ENCODE data around the gene HEXA. TPM values are rescaled to one million over a fixed set of nuclear protein-coding genes. Genes with fewer than 3 reads are reported as not detected.

HEXA gene
- total RNA-seq, 2 experiments from 2014 or later: 57.5 to 59.8 TPM

DNA sequence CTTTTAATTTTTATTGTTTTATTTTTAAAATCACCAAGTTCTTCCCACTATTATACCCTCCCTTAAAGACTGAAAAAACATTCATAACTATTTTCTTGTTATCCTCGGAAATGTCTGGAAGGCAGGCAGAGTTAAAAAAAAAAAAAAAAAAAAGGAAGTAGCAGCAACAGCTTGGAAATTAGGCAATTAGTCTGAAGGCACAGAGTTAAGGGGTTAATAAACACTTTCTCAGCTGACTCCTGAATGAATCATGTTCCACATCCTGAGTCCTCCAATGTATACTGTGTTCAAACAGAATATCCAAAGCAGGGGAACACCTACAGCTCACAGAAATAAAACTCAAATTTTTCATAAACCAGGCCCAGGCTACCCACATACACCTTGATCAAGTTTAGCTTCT, 5.8 kb downstream of the HEXA start:
- H3K36me3 Mint-ChIP-seq: peaks cover 10% of the 10 kb centered on the region
- intact Hi-C loops (cut with micrococcal nuclease): no loop called here
- peaks cover 50% of the 10 kb centered on the region for H3K4me1 Mint-ChIP-seq (ENCODE audit: low read depth)

DNA sequence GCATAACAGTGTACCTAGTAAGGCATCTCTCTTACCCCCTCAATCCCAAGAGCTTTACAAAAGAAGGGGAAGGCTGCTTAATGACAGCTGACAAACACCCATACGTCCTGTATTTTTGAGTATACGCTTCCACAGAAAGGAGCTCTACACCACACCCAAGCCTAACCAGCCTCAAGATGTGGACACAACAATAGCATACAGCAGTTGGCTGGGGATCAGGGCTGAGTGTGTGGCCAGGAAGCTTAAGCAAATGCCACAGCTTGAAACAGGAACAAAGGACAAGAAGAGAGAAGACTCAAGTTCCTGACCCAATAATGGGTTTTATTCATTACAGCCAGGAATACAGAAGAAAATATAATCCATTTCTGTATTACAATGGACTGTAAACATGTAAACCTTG, 6.9 kb downstream of the HEXA start:
- Mint-ChIP-seq H3K27ac (no peak overlapping the region), H3K4me1 (ENCODE audit: low read depth) (peaks cover 39% of the 10 kb centered on the region), H3K36me3 (peaks cover 10% of the 10 kb centered on the region), H3K4me3 (no peak overlapping the region), H3K27me3 (no peaks in the 10 kb centered on the region), H3K9me3 (no peaks in the 10 kb centered on the region)
- CTCF ChIA-PET: interaction anchor here (0.6 kb wide), 1 partner anchor 96 kb away, joined by 8 read pairs; no protein-coding TSS in a partner anchor
- intact Hi-C loops (cut with micrococcal nuclease): no loop called here
- no peak for DNase-seq
- POLR2A ChIA-PET: no interaction called here

More for the DNA sequence above, 5.8 kb downstream of the HEXA start:
- ChIA-PET POLR2A (no interaction called here), CTCF (no interaction called here)
- H3K9me3 Mint-ChIP-seq: no peaks in the 10 kb centered on the region
- H3K27ac Mint-ChIP-seq: no peak overlapping the region
- no peaks in the 10 kb centered on the region for H3K27me3 Mint-ChIP-seq
- no peak for DNase-seq
- H3K4me3 Mint-ChIP-seq: no peak overlapping the region

DNA sequence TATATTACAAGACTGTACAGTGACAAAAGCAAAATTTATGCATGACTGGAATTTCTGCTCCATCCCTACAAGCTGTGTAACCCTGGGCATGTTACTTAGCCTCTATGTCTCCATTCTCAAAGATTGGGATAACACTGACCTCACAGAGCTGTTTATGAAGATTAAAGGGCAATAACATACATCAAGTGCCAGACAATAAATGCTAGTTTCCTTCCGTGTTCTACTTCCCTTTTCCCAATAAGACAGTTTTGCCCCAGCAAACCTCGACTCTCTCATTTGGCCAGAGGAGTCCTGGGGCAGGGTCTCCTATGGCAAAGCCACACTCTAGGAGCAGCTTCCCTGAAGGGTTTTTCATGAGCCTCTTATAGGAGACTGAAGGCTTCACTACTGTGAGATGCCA, 7.5 kb downstream of the HEXA start:
- intact Hi-C loops (cut with micrococcal nuclease): no loop called here
- Mint-ChIP-seq H3K36me3 (peaks cover 11% of the 10 kb centered on the region), H3K27me3 (no peaks in the 10 kb centered on the region), H3K27ac (no peak overlapping the region), H3K4me3 (no peak overlapping the region), H3K4me1 (ENCODE audit: low read depth) (peaks cover 37% of the 10 kb centered on the region), H3K9me3 (no peaks in the 10 kb centered on the region)
- CTCF ChIA-PET: no interaction called here
- no peak for DNase-seq
- POLR2A ChIA-PET: interaction anchor here (1.2 kb wide), 1 partner anchor 7 kb away, joined by 3 read pairs; the partner anchor contains the start of gene HEXA

DNA sequence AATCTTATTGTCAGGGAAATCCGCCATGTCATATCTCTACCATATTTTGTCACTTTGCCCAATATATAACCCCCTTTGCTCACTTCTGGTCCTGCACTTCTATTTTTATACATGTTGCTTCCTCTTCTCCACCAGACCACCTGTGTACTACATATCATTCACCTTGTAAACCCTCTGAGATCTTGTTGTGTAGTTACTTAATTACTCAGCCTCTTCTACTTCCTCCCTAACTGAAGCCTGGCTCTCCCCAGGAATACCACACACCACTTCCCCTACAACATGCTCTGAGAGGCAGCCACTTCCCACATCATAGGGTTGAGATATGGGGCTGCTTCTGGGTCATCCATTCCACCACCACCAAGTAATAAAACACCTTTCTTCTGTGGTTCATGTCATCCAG, 10.0 kb downstream of the HEXA start:
- DNase-seq: peak; percentile 23
- intact Hi-C loops (cut with micrococcal nuclease): no loop called here
- H3K4me3 Mint-ChIP-seq: no peak overlapping the region
- CTCF ChIA-PET: interaction anchor here (0.9 kb wide), 1 partner anchor 53 kb away, joined by 3 read pairs; no protein-coding TSS in a partner anchor
- POLR2A ChIA-PET: interaction anchor here (1.2 kb wide), 1 partner anchor 10 kb away, joined by 3 read pairs; the partner anchor contains the start of gene HEXA
- H3K27me3 Mint-ChIP-seq: no peaks in the 10 kb centered on the region
- no peaks in the 10 kb centered on the region for H3K9me3 Mint-ChIP-seq
- H3K36me3 Mint-ChIP-seq: peaks cover 11% of the 10 kb centered on the region
- H3K4me1 Mint-ChIP-seq (ENCODE audit: low read depth): peaks cover 27% of the 10 kb centered on the region
- no peak overlapping the region for H3K27ac Mint-ChIP-seq

DNA sequence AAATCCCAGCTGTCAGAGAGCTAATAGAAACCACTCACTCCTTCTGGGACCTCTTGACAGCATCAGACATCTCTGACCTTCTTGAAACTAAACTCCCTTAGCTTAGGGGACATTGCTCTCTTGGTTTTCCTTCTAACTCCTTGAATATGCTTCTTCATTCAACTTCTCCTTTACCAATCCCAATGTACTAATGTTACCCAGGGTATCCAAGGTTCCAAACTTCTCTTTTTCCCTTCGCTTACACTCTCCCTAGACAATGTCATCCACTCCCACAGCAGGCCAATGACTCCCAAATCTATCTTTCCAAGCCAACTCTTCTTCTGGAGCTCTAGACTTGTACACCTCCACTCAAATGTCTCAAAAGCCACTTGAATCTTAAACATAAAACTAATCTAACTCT, 14.6 kb downstream of the HEXA start:
- Mint-ChIP-seq H3K9me3 (no peaks in the 10 kb centered on the region), H3K36me3 (peaks cover 1% of the 10 kb centered on the region), H3K4me3 (no peak overlapping the region), H3K4me1 (ENCODE audit: low read depth) (peaks cover 17% of the 10 kb centered on the region), H3K27ac (no peak overlapping the region), H3K27me3 (no peaks in the 10 kb centered on the region)
- ChIA-PET CTCF (no interaction called here), POLR2A (no interaction called here)
- no peak for DNase-seq
- intact Hi-C loops (cut with micrococcal nuclease): no loop called here

DNA sequence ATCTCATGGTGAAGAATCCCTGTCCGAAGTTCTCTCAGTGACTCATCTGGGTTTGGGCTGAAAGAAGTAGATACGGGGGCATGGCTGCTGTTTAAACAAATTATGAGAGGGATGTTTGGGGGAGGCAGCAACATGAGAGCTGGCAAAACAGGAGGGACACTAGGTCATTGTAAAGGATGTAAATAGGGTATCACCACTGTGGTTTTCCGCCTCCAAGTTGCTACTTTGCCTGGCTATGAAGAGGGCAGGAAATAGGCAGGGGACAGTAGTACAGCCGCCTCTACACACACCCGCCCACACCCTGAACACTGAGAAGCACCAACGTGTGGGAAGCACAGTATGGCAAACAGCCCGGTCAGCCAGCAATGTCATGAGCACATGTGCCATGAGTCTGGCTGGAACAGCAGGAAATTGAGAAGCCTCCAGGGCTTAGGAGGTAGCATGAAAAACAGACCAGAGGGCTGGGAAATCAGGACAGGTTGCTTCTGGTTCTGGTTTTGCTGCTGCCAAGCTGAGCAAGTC, 17.1 kb downstream of the HEXA start:
- POLR2A ChIA-PET: no interaction called here
- Mint-ChIP-seq H3K36me3 (peaks cover 3% of the 10 kb centered on the region), H3K27me3 (no peaks in the 10 kb centered on the region), H3K4me1 (ENCODE audit: low read depth) (peaks cover 10% of the 10 kb centered on the region), H3K9me3 (no peaks in the 10 kb centered on the region), H3K4me3 (no peak overlapping the region), H3K27ac (no peak overlapping the region)
- CTCF ChIA-PET: no interaction called here
- intact Hi-C loops (cut with micrococcal nuclease): no loop called here
- peak; percentile 30 for DNase-seq

DNA sequence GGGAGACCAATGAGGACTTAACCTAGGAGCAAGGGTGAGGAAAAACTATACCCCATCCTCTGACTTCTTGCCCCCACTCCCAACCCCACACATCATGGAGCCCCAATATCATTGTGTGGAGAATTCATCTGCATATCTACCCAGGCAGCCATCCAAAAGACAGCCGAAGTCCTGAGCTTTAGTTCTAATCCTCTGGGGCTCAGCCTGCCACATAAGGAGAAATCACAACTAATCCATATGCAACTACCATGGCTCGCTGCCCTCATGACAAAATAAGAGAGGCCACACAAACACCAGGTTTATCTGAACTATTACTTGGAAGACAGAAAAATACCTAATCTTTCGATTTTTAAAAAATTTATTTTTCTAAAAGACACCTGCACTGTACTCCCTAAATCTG, 17.7 kb downstream of the HEXA start:
- no peaks in the 10 kb centered on the region for H3K9me3 Mint-ChIP-seq
- peaks cover 10% of the 10 kb centered on the region for H3K4me1 Mint-ChIP-seq (ENCODE audit: low read depth)
- intact Hi-C loops (cut with micrococcal nuclease): no loop called here
- no peak overlapping the region for H3K4me3 Mint-ChIP-seq
- H3K27me3 Mint-ChIP-seq: no peaks in the 10 kb centered on the region
- CTCF ChIA-PET: no interaction called here
- peaks cover 7% of the 10 kb centered on the region for H3K36me3 Mint-ChIP-seq
- H3K27ac Mint-ChIP-seq: no peak overlapping the region
- no peak for DNase-seq
- POLR2A ChIA-PET: no interaction called here

DNA sequence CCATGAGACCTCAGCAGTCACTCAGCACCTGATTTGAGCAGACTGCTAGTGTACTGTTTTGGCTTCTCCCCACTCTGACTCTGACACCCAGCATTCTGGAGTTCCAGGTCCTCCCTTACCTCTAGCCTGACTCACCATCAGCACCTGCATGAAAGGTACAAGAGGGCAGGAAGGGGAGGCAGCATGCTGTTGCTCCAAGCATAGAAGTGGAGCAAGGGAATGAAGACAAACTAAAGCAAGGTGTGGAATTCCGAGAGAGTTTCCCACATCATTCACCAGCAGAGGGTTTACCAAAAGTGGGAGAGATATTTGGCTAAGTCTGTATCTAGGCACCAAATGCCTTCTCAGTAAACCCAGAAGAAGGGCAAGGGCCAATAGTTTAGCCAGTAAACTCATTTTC, 21.3 kb downstream of the HEXA start:
- Mint-ChIP-seq H3K27ac (no peak overlapping the region), H3K4me3 (no peak overlapping the region), H3K9me3 (no peaks in the 10 kb centered on the region), H3K4me1 (ENCODE audit: low read depth) (peaks cover 10% of the 10 kb centered on the region), H3K36me3 (peaks cover 16% of the 10 kb centered on the region), H3K27me3 (no peaks in the 10 kb centered on the region)
- no peak for DNase-seq
- ChIA-PET CTCF (interaction anchor here (1.6 kb wide), 1 partner anchor 245 kb away, joined by 3 read pairs; no protein-coding TSS in a partner anchor), POLR2A (no interaction called here)
- intact Hi-C loops (cut with micrococcal nuclease): no loop called here

DNA sequence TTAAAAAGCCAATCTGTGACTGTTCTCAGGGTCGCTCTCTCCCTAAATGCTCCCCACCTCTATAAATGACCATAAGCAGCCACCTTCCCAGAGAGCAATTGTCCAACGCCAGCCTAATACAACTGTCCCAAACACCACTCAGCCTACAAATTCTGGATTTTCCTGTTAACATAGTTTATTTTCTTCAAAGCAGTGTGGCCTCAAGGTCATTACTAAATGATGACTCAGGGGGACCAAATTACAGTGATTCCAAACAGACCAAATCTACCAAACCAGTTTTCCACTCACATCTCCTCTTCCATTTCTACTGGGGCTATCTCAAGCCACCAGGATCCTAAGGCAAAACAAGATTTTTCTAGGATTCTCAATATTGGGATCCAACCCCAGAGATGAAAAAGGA, 22.5 kb downstream of the HEXA start:
- ChIA-PET POLR2A (no interaction called here), CTCF (no interaction called here)
- intact Hi-C loops (cut with micrococcal nuclease): no loop called here
- H3K27ac Mint-ChIP-seq: no peak overlapping the region
- no peak overlapping the region for H3K4me3 Mint-ChIP-seq
- no peaks in the 10 kb centered on the region for H3K27me3 Mint-ChIP-seq
- H3K4me1 Mint-ChIP-seq (ENCODE audit: low read depth): no peaks in the 10 kb centered on the region
- H3K36me3 Mint-ChIP-seq: peaks cover 20% of the 10 kb centered on the region
- DNase-seq: no peak
- no peaks in the 10 kb centered on the region for H3K9me3 Mint-ChIP-seq

DNA sequence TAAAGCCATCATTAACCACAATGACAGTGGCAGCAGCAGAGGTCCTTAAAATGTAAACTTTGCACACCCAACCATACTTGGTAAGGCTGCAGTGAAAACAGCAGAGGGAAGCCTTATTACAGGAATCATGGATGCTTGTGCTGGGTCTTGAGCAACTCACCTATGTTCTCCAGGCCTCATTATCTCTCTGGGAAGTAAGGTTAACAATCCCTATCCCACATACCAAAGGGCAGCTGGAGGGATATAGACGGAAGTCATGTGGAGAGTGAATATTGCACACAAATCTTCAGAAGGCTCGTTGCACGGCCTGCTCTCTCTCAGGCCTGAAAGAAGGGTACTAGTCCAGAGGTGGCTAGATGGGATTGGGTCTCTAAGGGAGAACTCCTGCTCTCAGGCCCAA, 30.0 kb downstream of the HEXA start:
- Mint-ChIP-seq H3K9me3 (no peaks in the 10 kb centered on the region), H3K27me3 (no peaks in the 10 kb centered on the region), H3K36me3 (peaks cover 16% of the 10 kb centered on the region), H3K27ac (no peak overlapping the region), H3K4me1 (ENCODE audit: low read depth) (no peaks in the 10 kb centered on the region), H3K4me3 (no peak overlapping the region)
- ChIA-PET POLR2A (no interaction called here), CTCF (no interaction called here)
- intact Hi-C loops (cut with micrococcal nuclease): no loop called here
- no peak for DNase-seq

DNA sequence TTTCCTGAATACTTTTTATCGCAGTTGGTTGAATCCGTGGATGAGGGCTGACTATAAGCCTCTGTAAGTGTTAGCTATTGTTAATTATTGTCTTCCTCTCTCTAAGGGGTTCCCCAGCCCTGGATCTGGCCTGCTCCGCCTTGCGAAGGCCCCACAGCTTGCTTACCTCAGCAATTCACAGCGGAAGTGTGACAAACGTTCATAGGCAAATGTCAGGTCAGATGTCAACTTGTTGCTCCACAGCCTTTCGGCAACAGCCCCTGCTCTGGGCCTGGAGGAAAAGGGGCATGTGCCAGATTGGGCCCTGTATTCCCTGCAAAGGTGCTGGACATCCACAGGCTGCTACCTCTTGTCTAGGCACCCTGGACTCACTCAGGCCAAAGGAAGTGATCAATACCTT, 30.5 kb downstream of the HEXA start:
- Mint-ChIP-seq H3K27ac (no peak overlapping the region), H3K36me3 (peaks cover 13% of the 10 kb centered on the region), H3K27me3 (no peaks in the 10 kb centered on the region), H3K9me3 (no peaks in the 10 kb centered on the region), H3K4me1 (ENCODE audit: low read depth) (no peaks in the 10 kb centered on the region), H3K4me3 (no peak overlapping the region)
- intact Hi-C loops (cut with micrococcal nuclease): no loop called here
- CTCF ChIA-PET: no interaction called here
- POLR2A ChIA-PET: no interaction called here
- DNase-seq: no peak

DNA sequence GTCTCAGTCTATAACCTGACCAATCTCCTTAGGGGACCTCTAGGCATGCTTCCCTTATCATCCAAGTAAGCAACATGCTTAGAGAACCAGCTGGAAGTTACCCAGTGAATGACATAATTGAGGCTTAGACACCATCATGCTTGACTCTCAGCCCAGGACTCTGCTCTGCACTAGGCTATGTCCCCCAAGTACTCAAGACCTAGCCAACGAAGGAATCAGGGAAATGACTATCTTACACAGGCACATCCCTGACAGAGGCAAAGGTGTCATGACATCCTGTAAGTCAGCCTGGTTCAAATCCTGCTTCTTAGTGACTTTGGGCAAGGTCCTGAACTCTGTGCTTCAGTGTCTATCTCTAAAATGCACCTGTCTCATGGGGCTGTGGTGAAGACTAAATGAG, 31.2 kb downstream of the HEXA start:
- POLR2A ChIA-PET: no interaction called here
- Mint-ChIP-seq H3K4me1 (ENCODE audit: low read depth) (no peaks in the 10 kb centered on the region), H3K27me3 (no peaks in the 10 kb centered on the region), H3K4me3 (no peak overlapping the region), H3K36me3 (peaks cover 13% of the 10 kb centered on the region), H3K9me3 (no peaks in the 10 kb centered on the region), H3K27ac (no peak overlapping the region)
- intact Hi-C loops (cut with micrococcal nuclease): no loop called here
- DNase-seq: no peak
- CTCF ChIA-PET: interaction anchor here (0.9 kb wide), 1 partner anchor 255 kb away, joined by 3 read pairs; no protein-coding TSS in a partner anchor

DNA sequence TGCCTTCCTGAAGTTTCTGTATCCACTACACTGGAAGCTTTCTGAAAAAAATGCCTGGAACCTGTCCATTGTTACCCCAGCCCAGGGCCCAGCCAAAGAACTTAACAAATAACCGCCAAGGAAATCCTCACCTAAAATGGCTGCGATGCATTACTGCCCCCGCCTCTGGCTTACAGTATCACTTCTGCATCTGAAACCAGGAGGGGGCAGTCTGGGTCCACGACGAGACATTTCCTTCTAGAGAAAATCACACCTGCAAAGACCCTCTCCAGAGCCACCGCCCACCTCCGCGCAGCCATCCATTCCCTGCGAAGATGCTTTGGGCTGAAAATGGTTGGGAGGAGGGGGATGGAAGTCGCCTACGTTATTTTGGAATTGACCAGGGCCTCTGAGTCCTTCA, 33.4 kb downstream of the HEXA start:
- Mint-ChIP-seq H3K9me3 (no peaks in the 10 kb centered on the region), H3K4me1 (ENCODE audit: low read depth) (no peaks in the 10 kb centered on the region), H3K4me3 (no peak overlapping the region), H3K36me3 (peaks cover 10% of the 10 kb centered on the region), H3K27ac (no peak overlapping the region), H3K27me3 (no peaks in the 10 kb centered on the region)
- intact Hi-C loops (cut with micrococcal nuclease): no loop called here
- ChIA-PET CTCF (interaction anchor here (1.4 kb wide), 1 partner anchor 328 kb away, joined by 3 read pairs; no protein-coding TSS in a partner anchor), POLR2A (no interaction called here)
- DNase-seq: peak; percentile 50
